HUES48 (cell line): Measurements from ENCODE around the gene TNIK.

Source experiments
- H3K27ac ChIP-seq: one replicate; pipeline ENCODE4 v1.7.0; 2013; ENCODE audit warnings: low read depth, low read length, inconsistent platforms
- H3K27me3 ChIP-seq: 2 replicates; pipeline ENCODE4 v1.6.1; 2013; ENCODE audit warnings: mild to moderate bottlenecking, low read length; ENCODE audit not compliant: control insufficient read depth, insufficient read depth
- H3K36me3 ChIP-seq: 2 replicates; pipeline ENCODE4 v1.6.1; 2013; ENCODE audit warnings: low read length; ENCODE audit not compliant: control insufficient read depth, insufficient read depth
- H3K4me1 ChIP-seq: 2 replicates; pipeline ENCODE4 v1.6.1; 2013; ENCODE audit warnings: mild to moderate bottlenecking, low read length; ENCODE audit not compliant: control insufficient read depth, insufficient read depth
- H3K4me3 ChIP-seq: 2 replicates; pipeline ENCODE4 v1.5.1; 2013; ENCODE audit warnings: mild to moderate bottlenecking, low read depth, low read length
- H3K9ac ChIP-seq: 2 replicates; pipeline ENCODE4 v1.6.1; 2013; ENCODE audit warnings: mild to moderate bottlenecking, low read depth, low read length, moderate library complexity
- H3K9me3 ChIP-seq: 2 replicates; pipeline ENCODE4 v1.6.1; 2013; ENCODE audit warnings: low read length; ENCODE audit not compliant: control insufficient read depth, insufficient read depth

Gene TNIK

GRCh38 chr3:171398343-171398742 is 61.9 kb downstream of the TNIK start:
- H3K4me1 ChIP-seq = peaks cover 5% of the 10 kb centered on the region
- H3K4me3 ChIP-seq = no peak overlapping the region
- no peaks in the 10 kb centered on the region for H3K27me3 ChIP-seq
- no peak overlapping the region for H3K27ac ChIP-seq
- no peak overlapping the region for H3K9ac ChIP-seq
- H3K36me3 ChIP-seq = no peaks in the 10 kb centered on the region
- H3K9me3 ChIP-seq = no peaks in the 10 kb centered on the region

GRCh38 chr3:171397089-171397488 is 63.1 kb downstream of the TNIK start:
- Histone ChIP-seq H3K4me1 (peaks cover 13% of the 10 kb centered on the region), H3K9me3 (no peaks in the 10 kb centered on the region), H3K27ac (no peak overlapping the region), H3K4me3 (no peak overlapping the region), H3K27me3 (no peaks in the 10 kb centered on the region), H3K36me3 (no peaks in the 10 kb centered on the region), H3K9ac (no peak overlapping the region)

DNA sequence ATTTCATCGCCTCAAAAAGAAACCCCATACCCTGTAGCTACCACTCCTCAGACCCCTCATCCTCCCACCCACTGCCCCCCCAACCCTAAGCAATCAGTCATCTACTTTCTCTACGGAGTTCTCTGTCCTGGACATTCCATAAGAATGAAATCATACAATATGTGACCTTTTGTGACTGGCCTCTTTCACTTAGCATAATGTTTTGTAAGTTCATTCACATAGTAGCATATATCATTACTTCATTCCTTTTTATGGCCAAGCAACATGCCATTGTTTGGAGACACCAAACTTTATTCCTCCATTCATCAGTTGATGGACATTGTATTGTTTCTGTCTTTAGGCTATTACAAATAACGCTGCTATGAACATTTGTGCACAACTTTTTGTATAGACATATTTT is 64.2 kb downstream of the TNIK start:
- peaks cover 13% of the 10 kb centered on the region for H3K4me1 ChIP-seq
- H3K4me3 ChIP-seq = no peak overlapping the region
- H3K9me3 ChIP-seq = peaks cover 5% of the 10 kb centered on the region; the same call in 1 of the 2 replicates
- H3K27me3 ChIP-seq = no peaks in the 10 kb centered on the region
- H3K36me3 ChIP-seq = no peaks in the 10 kb centered on the region
- H3K27ac ChIP-seq = no peak overlapping the region
- H3K9ac ChIP-seq = no peak overlapping the region

DNA sequence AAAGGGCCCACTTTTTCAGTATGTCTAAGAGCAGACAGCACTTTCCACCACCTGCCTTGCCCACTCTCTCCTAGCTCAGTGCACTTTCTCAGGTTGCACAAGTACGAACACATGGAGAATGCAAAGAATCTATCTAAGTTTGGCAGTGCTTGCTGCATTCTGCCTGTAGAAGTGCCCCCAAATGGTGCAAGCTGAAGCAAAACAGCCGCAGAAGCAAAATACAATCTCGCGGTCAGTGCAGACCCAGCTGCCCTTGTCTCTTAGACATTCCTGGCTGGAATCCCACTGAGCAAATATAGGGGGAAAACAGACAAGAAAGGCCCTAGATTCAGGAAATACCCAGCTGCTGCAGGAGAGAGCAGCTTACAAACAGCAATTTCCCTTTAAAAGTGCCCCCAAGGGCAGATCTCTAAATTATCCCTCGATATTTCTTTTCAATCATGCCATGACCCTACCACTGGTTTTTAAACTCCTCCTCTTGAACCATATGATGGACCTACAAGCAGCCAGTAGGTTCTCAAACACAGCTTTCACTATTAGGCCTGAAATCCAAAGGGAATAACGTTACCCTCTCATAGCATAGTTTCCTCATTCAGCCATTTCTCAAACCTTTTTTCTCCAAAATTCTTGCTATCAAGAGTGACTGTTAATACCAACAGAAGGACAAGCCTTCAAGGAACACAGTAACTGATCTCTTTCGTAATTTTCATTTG is 67.0 kb downstream of the TNIK start:
- H3K27me3 ChIP-seq = no peaks in the 10 kb centered on the region
- peak overlapping the region; percentile 82 for H3K27ac ChIP-seq
- H3K36me3 ChIP-seq = no peaks in the 10 kb centered on the region
- H3K4me3 ChIP-seq = no peak overlapping the region
- H3K4me1 ChIP-seq = peaks cover 18% of the 10 kb centered on the region
- peaks cover 5% of the 10 kb centered on the region; the same call in 1 of the 2 replicates for H3K9me3 ChIP-seq
- H3K9ac ChIP-seq = peak overlapping the region; percentile 41; the same call in 1 of the 2 replicates

DNA sequence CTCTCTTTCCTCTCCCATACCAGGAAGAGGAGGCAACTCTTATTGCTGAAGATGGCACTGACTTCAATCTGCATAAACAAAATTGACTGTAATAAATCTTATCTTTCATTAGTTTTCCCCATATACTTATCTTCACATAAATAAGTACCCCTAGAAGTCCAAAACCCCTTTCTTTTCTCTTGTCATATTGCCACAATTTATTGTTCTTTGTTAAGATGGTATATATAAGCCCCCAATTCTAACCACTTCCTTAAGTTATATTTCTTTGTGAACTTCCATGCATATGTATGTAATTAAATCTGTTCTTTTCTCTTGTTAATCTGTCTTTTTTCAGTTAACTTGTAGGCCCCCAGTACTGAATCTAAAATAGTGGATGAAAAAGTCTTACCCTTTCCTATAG is 68.8 kb downstream of the TNIK start:
- Histone ChIP-seq H3K9me3 (peaks cover 5% of the 10 kb centered on the region; the same call in 1 of the 2 replicates), H3K4me3 (no peak overlapping the region), H3K27ac (no peak overlapping the region), H3K9ac (no peak overlapping the region), H3K27me3 (no peaks in the 10 kb centered on the region), H3K36me3 (no peaks in the 10 kb centered on the region), H3K4me1 (peaks cover 18% of the 10 kb centered on the region)

- H3K36me3 ChIP-seq = no peaks in the 10 kb centered on the region
Observed at GRCh38 chr3:171390051-171390941, 69.9 kb downstream of the TNIK start.

GRCh38 chr3:171389491-171389890 is 70.7 kb downstream of the TNIK start:
- H3K9me3 ChIP-seq = peaks cover 5% of the 10 kb centered on the region; the same call in 1 of the 2 replicates
- peaks cover 29% of the 10 kb centered on the region for H3K4me1 ChIP-seq

More at GRCh38 chr3:171390051-171390941, 69.9 kb downstream of the TNIK start:
- peaks cover 21% of the 10 kb centered on the region for H3K4me1 ChIP-seq
- H3K9ac ChIP-seq = no peak overlapping the region
- no peak overlapping the region for H3K4me3 ChIP-seq
- H3K27me3 ChIP-seq = no peaks in the 10 kb centered on the region
- no peak overlapping the region for H3K27ac ChIP-seq
- H3K9me3 ChIP-seq = peaks cover 5% of the 10 kb centered on the region; the same call in 1 of the 2 replicates

GRCh38 chr3:171388527-171388926 is 71.7 kb downstream of the TNIK start:
- Histone ChIP-seq H3K27ac (no peak overlapping the region), H3K27me3 (no peaks in the 10 kb centered on the region), H3K4me1 (peaks cover 35% of the 10 kb centered on the region), H3K9me3 (peaks cover 5% of the 10 kb centered on the region; the same call in 1 of the 2 replicates), H3K36me3 (no peaks in the 10 kb centered on the region), H3K4me3 (no peak overlapping the region), H3K9ac (no peak overlapping the region)

More at GRCh38 chr3:171389491-171389890, 70.7 kb downstream of the TNIK start:
- H3K4me3 ChIP-seq = no peak overlapping the region
- H3K9ac ChIP-seq = no peak overlapping the region
- no peaks in the 10 kb centered on the region for H3K27me3 ChIP-seq
- H3K27ac ChIP-seq = no peak overlapping the region
- H3K36me3 ChIP-seq = no peaks in the 10 kb centered on the region

GRCh38 chr3:171387062-171387461 is 73.1 kb downstream of the TNIK start:
- Histone ChIP-seq H3K4me3 (no peak overlapping the region), H3K36me3 (no peaks in the 10 kb centered on the region), H3K4me1 (peaks cover 33% of the 10 kb centered on the region), H3K9me3 (peaks cover 5% of the 10 kb centered on the region; the same call in 1 of the 2 replicates), H3K27me3 (no peaks in the 10 kb centered on the region), H3K27ac (no peak overlapping the region), H3K9ac (no peak overlapping the region)

- Histone ChIP-seq H3K9ac (no peak overlapping the region), H3K27ac (peak overlapping the region; percentile 49), H3K4me1 (peaks cover 46% of the 10 kb centered on the region), H3K36me3 (no peaks in the 10 kb centered on the region), H3K9me3 (no peaks in the 10 kb centered on the region), H3K4me3 (no peak overlapping the region), H3K27me3 (no peaks in the 10 kb centered on the region)
Observed at GRCh38 chr3:171385086-171385485, 75.1 kb downstream of the TNIK start.
